Transverse colon (tissue), 4 donors: ENCODE data around the gene DPF3.
"Not testable (repeated sequence)": the region's sequence is repeated elsewhere in the genome, so short reads cannot be mapped to it uniquely, and the experiment has no call there.

Source experiments
- EP300 ChIP-seq: sonication (generic); formaldehyde crosslinking; IDR thresholded peaks from one replicate; pipeline ENCODE4 v1.6.1; 2017; ENCODE audit warnings: antibody characterized with exemption, low read depth
- POLR2A ChIP-seq: fragments of 450-650 bp; IDR thresholded peaks from one replicate; pipeline ENCODE4 v1.6.1; 2016; ENCODE audit warnings: antibody characterized with exemption, mild to moderate bottlenecking, moderate library complexity
- POLR2AphosphoS5 ChIP-seq, 3 donors: sonication (generic); formaldehyde crosslinking; IDR thresholded peaks; one replicate each; pipeline ENCODE4 v1.6.1; 2016; ENCODE audit warnings: antibody characterized with exemption in 3 of 3
- TF ChIP-seq, protein P1 (sequence below), 5 experiments: fragments of 200-600 bp in 3 of 5; fragments of 450-650 bp in 2 of 5; sonication (generic) in 3 of 5; IDR thresholded peaks; 1 replicate in 2 of 5; 2 replicates in 3 of 5; pipeline ENCODE4 v1.5.1; 2016 to 2017; ENCODE audit warnings: antibody characterized with exemption in 5 of 5, inconsistent platforms in 3 of 5, mild to moderate bottlenecking in 2 of 5, moderate library complexity in 1 of 5

GRCh38 chr14:72870878-72871277 is 23.0 kb downstream of the DPF3 start:
- not testable (repeated sequence) for TF ChIP-seq POLR2A; EP300; POLR2AphosphoS5 (IDR thresholded peaks at IDR 0.05)
- TF ChIP-seq, protein P1, sequence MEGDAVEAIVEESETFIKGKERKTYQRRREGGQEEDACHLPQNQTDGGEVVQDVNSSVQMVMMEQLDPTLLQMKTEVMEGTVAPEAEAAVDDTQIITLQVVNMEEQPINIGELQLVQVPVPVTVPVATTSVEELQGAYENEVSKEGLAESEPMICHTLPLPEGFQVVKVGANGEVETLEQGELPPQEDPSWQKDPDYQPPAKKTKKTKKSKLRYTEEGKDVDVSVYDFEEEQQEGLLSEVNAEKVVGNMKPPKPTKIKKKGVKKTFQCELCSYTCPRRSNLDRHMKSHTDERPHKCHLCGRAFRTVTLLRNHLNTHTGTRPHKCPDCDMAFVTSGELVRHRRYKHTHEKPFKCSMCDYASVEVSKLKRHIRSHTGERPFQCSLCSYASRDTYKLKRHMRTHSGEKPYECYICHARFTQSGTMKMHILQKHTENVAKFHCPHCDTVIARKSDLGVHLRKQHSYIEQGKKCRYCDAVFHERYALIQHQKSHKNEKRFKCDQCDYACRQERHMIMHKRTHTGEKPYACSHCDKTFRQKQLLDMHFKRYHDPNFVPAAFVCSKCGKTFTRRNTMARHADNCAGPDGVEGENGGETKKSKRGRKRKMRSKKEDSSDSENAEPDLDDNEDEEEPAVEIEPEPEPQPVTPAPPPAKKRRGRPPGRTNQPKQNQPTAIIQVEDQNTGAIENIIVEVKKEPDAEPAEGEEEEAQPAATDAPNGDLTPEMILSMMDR (IDR thresholded peaks at IDR 0.05): not testable (repeated sequence)
